Measurements from ENCODE around the gene IL6R. TPM values are rescaled to one million over a fixed set of nuclear protein-coding genes. Genes with fewer than 3 reads are reported as not detected.

IL6R gene
- total RNA-seq, 4 donors from 2014 or later: 44.7 to 59.4 (median 55.5) TPM

GRCh38 chr1:154403261-154403943 is 1.7 kb upstream of the IL6R start:
- 80 to 100% methylated on average over 1 to 2 of the region's 8 CpGs for WGBS, 2 donors (ENCODE audit: low coverage in 1 of 2)
- TF ChIP-seq CTCF (IDR thresholded peaks at IDR 0.05) (no peak), POLR2AphosphoS5 (IDR thresholded peaks at IDR 0.05) (no peak), EP300 (IDR thresholded peaks at IDR 0.05) (no peak), POLR2A (IDR thresholded peaks at IDR 0.05) (no peak)

GRCh38 chr1:154403983-154404382 is 1.2 kb upstream of the IL6R start:
- H3K27ac ChIP-seq: peak overlapping the region in 1 of 4 donors; percentile 95
- no peaks in the 10 kb centered on the region for H3K27me3 ChIP-seq
- ATAC-seq: no peak
- no peak overlapping the region for H3K4me3 ChIP-seq
- no peaks in the 10 kb centered on the region for H3K9me3 ChIP-seq
- peaks cover 0 to 38% (median 22%) of the 10 kb centered on the region in 3 donors for H3K4me1 ChIP-seq
- WGBS, 2 donors (ENCODE audit: low coverage in 1 of 2): 88 to 89% methylated on average over 1 to 3 of the region's 3 CpGs
- no peak for TF ChIP-seq POLR2AphosphoS5 (IDR thresholded peaks at IDR 0.05)
- TF ChIP-seq EP300 (IDR thresholded peaks at IDR 0.05): no peak
- no peak for TF ChIP-seq POLR2A (IDR thresholded peaks at IDR 0.05)
- TF ChIP-seq CTCF (IDR thresholded peaks at IDR 0.05): no peak
- H3K36me3 ChIP-seq: no peaks in the 10 kb centered on the region

More at GRCh38 chr1:154403261-154403943, 1.7 kb upstream of the IL6R start:
- no peak for ATAC-seq
- no peaks in the 10 kb centered on the region for H3K36me3 ChIP-seq
- peaks cover 0 to 32% (median 16%) of the 10 kb centered on the region in 3 donors for H3K4me1 ChIP-seq
- no peaks in the 10 kb centered on the region for H3K27me3 ChIP-seq
- H3K4me3 ChIP-seq: no peak overlapping the region
- no peaks in the 10 kb centered on the region for H3K9me3 ChIP-seq
- H3K27ac ChIP-seq: no peak overlapping the region

GRCh38 chr1:154404511-154404931 is 622 bp upstream of the IL6R start:
- TF ChIP-seq POLR2A (IDR thresholded peaks at IDR 0.05): no peak
- no peak for TF ChIP-seq EP300 (IDR thresholded peaks at IDR 0.05)
- no peak for TF ChIP-seq CTCF (IDR thresholded peaks at IDR 0.05)
- TF ChIP-seq POLR2AphosphoS5 (IDR thresholded peaks at IDR 0.05): no peak
- Histone ChIP-seq H3K9me3 (no peaks in the 10 kb centered on the region), H3K4me3 (peak overlapping the region; percentile 90 to 93), H3K27me3 (no peaks in the 10 kb centered on the region), H3K27ac (peak overlapping the region; percentile 95 to 100 (median 98)), H3K4me1 (peaks cover 0 to 43% (median 26%) of the 10 kb centered on the region in 3 donors), H3K36me3 (no peaks in the 10 kb centered on the region)
- WGBS, 2 donors (ENCODE audit: low coverage in 1 of 2): 20 to 53% methylated on average over 1 to 5 of the region's 11 CpGs
- ATAC-seq: no peak

- Histone ChIP-seq H3K4me1 (peaks cover 2 to 58% (median 34%) of the 10 kb centered on the region in 3 donors), H3K4me3 (peak overlapping the region; percentile 90 to 93), H3K27ac (peak overlapping the region; percentile 95 to 100 (median 98)), H3K36me3 (no peaks in the 10 kb centered on the region), H3K9me3 (no peaks in the 10 kb centered on the region), H3K27me3 (no peaks in the 10 kb centered on the region)
- peak; percentile 52 for ATAC-seq
- WGBS, 2 donors (ENCODE audit: low coverage in 1 of 2): 0 to 2% methylated on average over 5 to 10 of the region's 40 CpGs
- TF ChIP-seq CTCF (IDR thresholded peaks at IDR 0.05) (peak in 3 of 4 experiments; percentile 52 to 61 (median 59)), POLR2AphosphoS5 (IDR thresholded peaks at IDR 0.05) (peak; percentile 88), POLR2A (IDR thresholded peaks at IDR 0.05) (peak in 1 of 2 donors; percentile 3), EP300 (IDR thresholded peaks at IDR 0.05) (no peak)
Measured at GRCh38 chr1:154405747-154406571, 816 bp downstream of the IL6R start.
